Endothelial cell (in vitro differentiated cells): Measurements from ENCODE around the gene GHDC. TPM values are rescaled to one million over a fixed set of nuclear protein-coding genes. Genes with fewer than 3 reads are reported as not detected.

Source experiments
- DNase-seq: peaks from one replicate; pipeline ENCODE4 v3.0.0; 2021; ENCODE audit warnings: low spot score
- H3K27ac Mint-ChIP-seq: one replicate; pipeline ENCODE4 v1.8.0; 2021; ENCODE audit warnings: mixed read lengths, inconsistent platforms; ENCODE audit not compliant: unreplicated experiment
- H3K27me3 Mint-ChIP-seq: one replicate; pipeline ENCODE4 v1.8.0; 2021; ENCODE audit warnings: mild to moderate bottlenecking, moderate library complexity, mixed read lengths, inconsistent platforms; ENCODE audit not compliant: unreplicated experiment
- H3K36me3 Mint-ChIP-seq: one replicate; pipeline ENCODE4 v1.8.0; 2021; ENCODE audit warnings: mild to moderate bottlenecking, low read depth, mixed read lengths, inconsistent platforms; ENCODE audit not compliant: unreplicated experiment
- H3K4me1 Mint-ChIP-seq: one replicate; pipeline ENCODE4 v1.8.0; 2021; ENCODE audit warnings: mild to moderate bottlenecking, mixed read lengths, inconsistent platforms; ENCODE audit not compliant: unreplicated experiment
- H3K4me3 Mint-ChIP-seq: one replicate; pipeline ENCODE4 v1.8.0; 2021; ENCODE audit warnings: mild to moderate bottlenecking, mixed read lengths, inconsistent platforms; ENCODE audit not compliant: unreplicated experiment
- H3K9me3 Mint-ChIP-seq: one replicate; pipeline ENCODE4 v1.8.0; 2021; ENCODE audit warnings: mixed read lengths, inconsistent platforms; ENCODE audit not compliant: unreplicated experiment
- total RNA-seq: library from RNA; stranded (reverse); fragmentation: NEBNext Ultra II Directional; extraction: Animal tissue kit (Norgen Biotek cat#: 25700); gene quantifications from one replicate; pipeline ENCODE4 v1.2.1, GENCODE V29; 2021; ENCODE audit not compliant: unreplicated experiment
- TF ChIP-seq, protein P1 (sequence below): fragments of 200-600 bp; sonication (generic); IDR thresholded peaks from one replicate; pipeline ENCODE4 v1.5.0; 2021; ENCODE audit warnings: antibody characterized with exemption; ENCODE audit not compliant: unreplicated experiment

Gene GHDC
- total RNA-seq, 1 donor from 2014 or later, result 7.2 TPM

DNA sequence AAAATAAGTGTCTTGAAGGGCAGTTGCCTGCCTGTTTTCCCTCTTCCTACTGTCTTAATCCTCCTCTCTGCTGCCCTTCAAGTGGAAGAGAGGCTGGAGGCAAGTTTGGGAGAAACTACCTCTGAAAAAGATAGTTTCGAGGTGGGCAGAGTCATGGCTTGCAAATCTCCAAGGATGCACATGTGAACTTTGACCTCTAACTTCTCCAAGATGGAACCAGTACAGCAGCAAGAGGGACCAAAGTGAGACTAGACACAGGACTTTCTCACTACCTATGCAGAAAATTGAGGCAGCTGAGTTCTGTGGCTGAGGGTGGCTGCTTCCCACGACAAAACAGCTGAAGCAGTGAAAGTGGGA is 12.5 kb downstream of the GHDC start:
- H3K27me3 Mint-ChIP-seq, result peaks cover 14% of the 10 kb centered on the region
- TF ChIP-seq, protein P1, sequence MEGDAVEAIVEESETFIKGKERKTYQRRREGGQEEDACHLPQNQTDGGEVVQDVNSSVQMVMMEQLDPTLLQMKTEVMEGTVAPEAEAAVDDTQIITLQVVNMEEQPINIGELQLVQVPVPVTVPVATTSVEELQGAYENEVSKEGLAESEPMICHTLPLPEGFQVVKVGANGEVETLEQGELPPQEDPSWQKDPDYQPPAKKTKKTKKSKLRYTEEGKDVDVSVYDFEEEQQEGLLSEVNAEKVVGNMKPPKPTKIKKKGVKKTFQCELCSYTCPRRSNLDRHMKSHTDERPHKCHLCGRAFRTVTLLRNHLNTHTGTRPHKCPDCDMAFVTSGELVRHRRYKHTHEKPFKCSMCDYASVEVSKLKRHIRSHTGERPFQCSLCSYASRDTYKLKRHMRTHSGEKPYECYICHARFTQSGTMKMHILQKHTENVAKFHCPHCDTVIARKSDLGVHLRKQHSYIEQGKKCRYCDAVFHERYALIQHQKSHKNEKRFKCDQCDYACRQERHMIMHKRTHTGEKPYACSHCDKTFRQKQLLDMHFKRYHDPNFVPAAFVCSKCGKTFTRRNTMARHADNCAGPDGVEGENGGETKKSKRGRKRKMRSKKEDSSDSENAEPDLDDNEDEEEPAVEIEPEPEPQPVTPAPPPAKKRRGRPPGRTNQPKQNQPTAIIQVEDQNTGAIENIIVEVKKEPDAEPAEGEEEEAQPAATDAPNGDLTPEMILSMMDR, result no peak
- H3K9me3 Mint-ChIP-seq, result no peaks in the 10 kb centered on the region
- H3K4me3 Mint-ChIP-seq, result no peak overlapping the region
- no peak overlapping the region for H3K27ac Mint-ChIP-seq
- peaks cover 30% of the 10 kb centered on the region for H3K4me1 Mint-ChIP-seq
- no peaks in the 10 kb centered on the region for H3K36me3 Mint-ChIP-seq
- DNase-seq, result no peak

DNA sequence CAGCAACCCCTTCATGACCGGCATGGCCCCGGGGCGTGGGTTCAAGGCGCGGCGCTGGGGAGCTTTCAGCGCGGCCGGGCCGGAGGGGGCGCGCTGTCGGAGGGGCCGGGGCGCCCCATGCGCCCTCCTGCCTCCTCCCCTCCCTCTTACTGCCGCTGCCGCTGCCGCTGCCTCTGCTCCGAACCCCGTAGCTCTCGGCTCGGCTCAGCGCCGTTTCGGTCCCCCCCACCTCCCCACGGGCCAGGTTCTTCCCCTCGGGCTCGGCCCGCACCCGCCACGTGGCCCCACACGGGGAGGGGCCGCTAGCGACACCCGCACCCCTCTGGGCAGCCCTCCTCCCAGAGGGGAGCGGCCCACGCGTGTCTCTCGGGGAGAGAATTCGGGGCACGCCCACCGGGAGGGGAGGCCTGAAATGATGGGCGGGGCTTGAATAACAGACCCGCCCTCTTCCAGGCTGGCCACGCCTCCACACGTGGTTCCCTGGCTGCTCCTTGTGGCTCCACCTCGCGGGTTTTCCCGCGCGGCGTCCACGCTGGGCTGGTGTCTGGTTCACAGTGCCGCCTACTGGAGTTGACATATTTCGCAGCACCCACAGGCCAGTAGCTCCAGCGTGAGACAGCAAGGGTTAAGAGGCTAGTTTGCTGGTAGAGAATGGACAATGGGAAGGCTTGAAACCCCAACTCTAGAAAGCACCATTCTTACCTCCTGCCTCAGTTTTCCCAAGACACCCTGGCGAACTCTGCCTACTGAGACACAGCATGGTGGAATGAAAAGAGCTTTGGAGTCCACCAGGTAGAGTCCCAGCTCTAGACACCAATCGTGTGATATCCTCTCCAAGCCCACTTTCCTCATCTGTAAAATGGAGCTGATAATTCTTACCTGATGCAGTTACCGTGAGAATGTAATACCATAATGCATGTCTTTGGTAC is 13.1 kb downstream of the GHDC start, which contains the start of gene KCNH4:
TSS of gene KCNH4 (minus strand) at position 221 of the 929 bp plus-strand sequence. CDS start at position 24, 197 bp downstream.
- H3K9me3 Mint-ChIP-seq, result no peaks in the 10 kb centered on the region
- TF ChIP-seq, protein P1, result no peak
- peaks cover 27% of the 10 kb centered on the region for H3K4me1 Mint-ChIP-seq
- DNase-seq, result peak; percentile 63
- no peaks in the 10 kb centered on the region for H3K36me3 Mint-ChIP-seq
- peaks cover 15% of the 10 kb centered on the region for H3K27me3 Mint-ChIP-seq
- no peak within 1 kb of the TSS for H3K27ac Mint-ChIP-seq
- H3K4me3 Mint-ChIP-seq, result no peak within 1 kb of the TSS

DNA sequence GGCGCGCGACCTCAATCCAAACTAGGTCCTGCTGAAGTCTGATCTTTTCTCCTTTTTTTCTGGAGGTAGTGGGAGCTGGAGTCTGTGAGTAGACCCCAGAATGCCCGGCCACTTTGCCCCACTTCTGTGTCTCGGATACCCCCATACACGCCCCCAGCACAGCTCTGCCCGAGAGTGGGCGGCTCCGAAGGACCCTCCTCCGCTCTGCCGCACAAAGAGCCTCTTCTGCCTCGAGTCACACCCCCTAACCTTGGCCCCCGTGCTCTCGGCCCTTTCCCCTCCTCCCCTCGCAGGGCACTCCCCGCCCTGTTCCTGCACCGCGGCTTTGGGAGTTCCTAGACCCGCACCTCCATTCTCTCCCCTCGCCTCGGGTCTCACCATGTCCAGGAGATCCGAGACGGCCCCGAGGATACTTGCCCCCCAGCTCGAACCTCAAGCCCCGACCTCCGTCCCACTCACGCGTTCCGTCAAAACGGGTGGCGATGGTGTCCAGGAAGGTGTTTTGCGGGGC is 13.8 kb downstream of the GHDC start:
- TF ChIP-seq, protein P1, result no peak
- Mint-ChIP-seq H3K36me3 (no peaks in the 10 kb centered on the region), H3K4me1 (peaks cover 24% of the 10 kb centered on the region), H3K27me3 (peaks cover 20% of the 10 kb centered on the region), H3K27ac (no peak overlapping the region), H3K4me3 (no peak overlapping the region), H3K9me3 (no peaks in the 10 kb centered on the region)
- DNase-seq, result no peak

DNA sequence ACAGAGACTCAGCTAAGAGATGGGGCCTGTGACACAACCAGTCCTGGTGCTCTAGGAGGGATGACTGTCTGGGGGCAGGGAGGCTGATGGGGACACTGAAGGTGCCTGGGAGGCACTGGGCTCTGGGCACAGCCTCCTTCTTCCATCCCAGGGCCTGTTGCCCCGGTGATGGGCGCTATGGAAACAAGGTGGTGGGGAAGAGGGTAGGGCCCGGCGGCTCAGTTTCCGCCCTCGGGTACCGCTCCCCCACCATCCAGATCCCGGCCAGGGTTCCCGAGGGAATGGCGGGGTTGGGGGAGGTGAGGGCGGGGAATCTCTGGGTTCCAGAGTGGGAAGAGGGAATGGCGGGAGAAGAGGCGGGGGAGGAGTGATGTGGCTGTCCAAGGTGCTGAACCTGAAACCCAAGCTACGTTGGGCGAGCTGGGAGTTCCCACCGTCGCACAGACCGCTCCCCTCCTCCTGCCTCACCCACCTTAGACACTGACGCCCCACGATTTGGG is 14.3 kb downstream of the GHDC start:
- H3K4me1 Mint-ChIP-seq, result peaks cover 23% of the 10 kb centered on the region

More for the DNA sequence above, 14.3 kb downstream of the GHDC start:
- H3K36me3 Mint-ChIP-seq, result peaks cover 2% of the 10 kb centered on the region
- peak; percentile 71 for DNase-seq
- H3K4me3 Mint-ChIP-seq, result no peak overlapping the region
- no peaks in the 10 kb centered on the region for H3K9me3 Mint-ChIP-seq
- no peak overlapping the region for H3K27ac Mint-ChIP-seq
- H3K27me3 Mint-ChIP-seq, result peaks cover 22% of the 10 kb centered on the region
- TF ChIP-seq, protein P1, result no peak
